Nucleus accumbens (tissue), 56 donors: ENCODE results near the gene CANT1.
"Not testable (repeated sequence)": the region's sequence is repeated elsewhere in the genome, so short reads cannot be mapped to it uniquely, and the experiment has no call there.

Experiments
- DNase-seq, 56 donors: peaks; one replicate each; lab custom pipeline; 2025; lab: John Stamatoyannopoulos, UW

Gene CANT1

DNA sequence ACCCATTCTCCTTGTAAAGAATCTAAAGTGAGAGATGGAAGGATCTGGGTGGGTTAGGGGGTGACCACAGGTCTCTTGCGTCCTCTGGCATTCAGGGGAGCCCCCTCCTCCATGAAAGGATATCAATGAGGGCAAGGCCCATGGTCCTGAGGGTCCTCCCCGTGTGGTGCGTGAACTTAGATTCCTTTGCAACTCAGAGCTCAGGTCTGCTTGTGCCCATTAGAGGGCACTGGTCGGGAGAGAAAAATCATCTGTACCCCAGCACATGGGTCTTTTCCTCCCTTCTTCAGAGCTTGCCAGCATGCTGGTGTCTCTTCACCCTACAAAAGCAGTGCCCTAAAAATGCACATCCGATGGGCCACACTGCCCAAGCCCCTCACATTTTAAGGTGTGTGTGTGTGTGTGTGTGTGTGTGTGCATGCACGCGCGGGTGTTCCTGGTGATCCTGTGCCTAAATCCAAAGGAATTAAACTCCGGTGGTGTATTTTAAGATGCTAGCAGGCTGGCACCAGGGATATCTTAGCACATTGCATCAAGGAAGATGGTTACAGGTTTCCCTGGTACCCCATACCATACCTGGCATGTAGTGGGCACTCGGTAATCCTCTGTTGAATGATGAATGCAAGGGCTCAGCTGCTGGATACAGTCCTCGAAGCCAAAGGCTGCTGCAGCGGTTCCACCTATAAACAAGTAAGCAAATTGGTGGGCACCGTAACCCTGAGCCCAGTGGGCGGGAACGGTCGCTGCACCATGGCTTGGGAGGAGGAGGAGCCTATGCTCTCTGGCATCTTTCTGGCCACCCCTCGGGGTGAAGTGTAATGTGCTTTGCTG, 19.1 kb upstream of the CANT1 start:
- no peak for DNase-seq

GRCh38 chr17:79027925-79028491, 18.4 kb upstream of the CANT1 start:
- no peak for DNase-seq

- DNase-seq, result no peak
Observed at GRCh38 chr17:79027274-79027924, 17.8 kb upstream of the CANT1 start.

DNA sequence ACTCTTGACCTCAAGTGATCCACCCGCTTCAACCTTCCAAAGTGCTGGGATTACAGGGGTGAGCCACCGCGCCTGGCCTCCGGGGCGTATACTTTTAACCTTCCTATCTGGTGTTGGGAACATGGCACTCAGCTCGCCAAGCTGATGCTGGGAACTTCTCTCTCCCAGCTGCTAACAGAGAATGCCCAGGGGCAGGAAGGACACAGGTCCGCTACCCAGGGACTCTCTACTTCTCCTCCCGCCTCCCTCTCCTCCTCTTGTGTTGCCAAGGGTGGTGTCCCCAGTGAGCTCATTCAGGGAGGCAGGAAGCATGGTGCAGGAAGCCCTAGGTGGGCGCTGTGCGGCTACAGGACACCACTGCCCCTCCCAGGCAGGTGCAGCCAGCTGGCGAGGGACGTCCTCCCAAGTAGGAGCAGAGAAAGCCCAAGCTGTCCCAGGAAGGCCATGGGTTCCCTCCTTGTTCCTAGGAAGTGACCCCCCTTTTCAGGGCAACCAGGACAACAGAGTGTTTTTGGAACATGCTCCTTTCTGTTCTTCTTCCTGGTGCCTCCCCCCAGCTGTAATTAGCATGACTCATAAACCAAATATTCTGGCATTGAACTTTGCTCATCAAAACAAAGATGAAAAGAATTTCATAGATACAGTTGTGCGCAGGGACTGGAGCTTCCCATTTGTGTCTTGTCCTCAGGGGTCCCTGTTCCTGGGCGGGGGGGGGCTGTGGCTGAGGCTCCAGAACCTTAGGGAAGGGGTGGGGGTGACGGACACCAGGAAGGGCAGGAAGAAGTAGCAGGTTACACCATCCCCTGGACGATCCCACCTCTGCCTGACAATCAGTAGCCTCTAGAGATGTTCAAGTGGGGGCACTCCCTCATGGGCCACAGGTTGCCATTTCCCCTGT, 17.1 kb upstream of the CANT1 start:
- no peak for DNase-seq

DNA sequence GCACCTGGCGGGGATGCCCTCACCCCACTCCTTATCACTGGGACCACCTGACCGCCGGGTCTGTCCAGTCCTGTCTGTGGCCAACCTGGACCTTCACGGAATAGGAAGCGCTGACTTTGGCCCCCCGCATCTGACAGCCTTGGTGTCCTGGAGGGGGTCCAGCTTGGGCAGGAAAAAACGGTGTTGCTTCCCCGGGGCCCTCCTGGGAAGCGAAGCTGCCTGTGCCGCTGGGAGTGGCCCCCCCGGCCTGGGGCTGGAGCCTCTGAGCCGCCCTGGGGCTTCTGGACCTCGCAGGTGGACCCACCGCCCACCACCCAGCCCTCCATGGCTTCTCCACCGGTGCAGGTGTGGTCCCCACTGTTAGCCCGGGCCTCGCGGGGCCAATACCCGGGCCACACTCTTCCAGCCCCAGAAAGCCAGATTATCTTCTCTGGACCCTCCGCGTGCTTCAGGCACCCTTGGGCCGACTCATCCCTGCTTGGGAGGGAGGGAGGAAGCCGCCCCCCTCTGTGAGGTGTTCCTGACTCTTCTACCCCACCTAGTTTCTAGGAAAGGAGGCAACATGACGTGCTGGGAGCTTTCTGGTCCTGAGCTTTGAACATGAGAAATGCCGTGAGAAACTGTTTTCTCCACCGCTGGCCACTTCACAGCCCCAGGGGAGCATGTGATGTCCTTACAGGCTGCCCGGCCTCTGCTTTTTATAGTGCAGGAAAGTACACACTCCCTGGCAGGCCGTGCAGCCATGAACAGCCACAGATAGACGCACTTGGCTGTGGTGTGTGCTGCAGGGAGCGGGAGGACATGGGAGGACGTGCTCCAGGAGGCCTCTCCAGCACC, 15.6 kb upstream of the CANT1 start:
- no peak for DNase-seq

DNA sequence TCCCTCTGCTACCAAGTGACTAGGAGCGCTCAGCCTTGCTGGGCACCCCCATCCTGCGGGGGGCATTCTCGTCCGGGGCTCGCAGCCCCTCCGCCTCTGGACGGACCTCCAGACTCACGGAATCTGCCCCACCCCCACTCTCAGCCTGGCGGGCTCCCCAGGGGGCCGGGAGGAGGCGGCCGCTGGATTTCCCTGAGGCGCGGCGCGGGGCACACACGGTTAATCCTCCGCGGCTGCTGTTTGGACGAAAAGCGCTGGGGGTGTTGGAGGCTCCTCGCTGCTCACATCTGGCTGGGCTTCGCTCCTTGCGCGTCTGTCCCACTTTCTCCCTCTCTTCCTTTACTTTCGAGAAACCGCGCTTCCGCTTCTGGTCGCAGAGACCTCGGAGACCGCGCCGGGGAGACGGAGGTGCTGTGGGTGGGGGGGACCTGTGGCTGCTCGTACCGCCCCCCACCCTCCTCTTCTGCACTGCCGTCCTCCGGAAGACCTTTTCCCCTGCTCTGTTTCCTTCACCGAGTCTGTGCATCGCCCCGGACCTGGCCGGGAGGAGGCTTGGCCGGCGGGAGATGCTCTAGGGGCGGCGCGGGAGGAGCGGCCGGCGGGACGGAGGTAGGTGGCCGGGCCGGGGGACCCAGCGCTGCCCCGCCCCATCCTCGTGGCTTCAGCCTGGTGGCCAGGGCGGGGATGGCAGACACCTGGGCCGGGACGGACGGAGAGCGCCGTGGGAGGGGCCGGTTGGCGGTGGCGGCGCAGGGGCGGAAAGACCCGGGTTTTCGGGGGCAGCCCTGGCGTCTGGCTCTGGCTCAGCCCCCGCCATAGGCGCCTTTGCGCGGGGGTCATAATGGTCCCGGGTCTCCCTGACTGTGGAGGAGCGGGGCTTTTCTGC, 14.6 kb upstream of the CANT1 start, which contains the start of gene C1QTNF1:
C1QTNF1 (plus strand) TSS at position 284 of the 886 bp plus-strand sequence. CDS start 19,800 bp downstream, outside the sequence.
- DNase-seq, result peak in 1 of 56 donors; percentile 36

DNA sequence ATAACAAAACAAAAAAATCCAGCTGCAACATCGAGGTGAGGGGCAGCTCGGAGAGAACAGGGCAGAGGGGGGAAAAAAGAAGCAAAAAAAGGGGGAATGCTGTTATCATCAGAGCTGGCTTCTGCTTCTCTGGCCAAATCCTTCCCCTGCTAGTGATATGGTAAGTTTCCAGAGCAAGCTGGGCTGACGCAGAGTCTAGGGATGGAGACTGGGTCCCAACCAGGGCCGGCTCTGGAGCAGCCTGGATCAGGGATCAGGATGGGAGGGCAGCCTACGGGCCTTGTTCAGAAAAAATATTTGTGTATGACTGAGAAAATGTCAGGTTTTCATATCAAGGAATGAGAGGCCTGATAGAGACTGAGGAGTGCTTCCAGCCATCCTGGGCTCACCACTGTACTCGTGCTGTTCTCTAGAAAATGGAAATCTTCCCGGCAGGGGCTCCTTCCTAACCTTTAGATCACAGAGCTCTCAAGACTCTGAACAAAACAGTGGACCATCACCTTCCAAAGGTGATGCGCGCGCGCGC, 13.7 kb upstream of the CANT1 start:
- no peak for DNase-seq

GRCh38 chr17:79022507-79022991, 13.0 kb upstream of the CANT1 start:
- DNase-seq, result no peak

- DNase-seq, result not testable (repeated sequence)
Observed at GRCh38 chr17:79021929-79022328, 12.4 kb upstream of the CANT1 start.

GRCh38 chr17:79020631-79021301, 11.2 kb upstream of the CANT1 start:
- DNase-seq, result no peak

GRCh38 chr17:79019632-79020584, 10.3 kb upstream of the CANT1 start:
- DNase-seq, result peak in 5 of 56 donors; percentile 5 to 46 (median 34)

DNA sequence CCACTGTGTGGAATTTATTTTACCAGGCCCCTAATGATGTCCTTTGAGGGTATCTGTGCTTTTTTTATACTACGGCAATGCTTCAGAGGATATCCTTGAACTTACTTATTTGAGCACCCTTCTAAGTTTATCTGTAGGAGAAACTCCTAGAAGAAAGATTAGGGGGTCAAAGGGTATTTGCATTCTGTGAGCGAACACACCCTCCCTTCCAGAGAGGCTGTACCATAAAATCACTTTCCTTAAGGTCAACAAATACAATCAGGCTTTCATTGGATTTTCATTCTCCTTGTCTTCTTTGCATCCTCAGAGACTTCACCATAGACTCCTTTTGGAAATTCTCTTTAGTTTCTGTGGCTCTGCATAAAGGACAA, 9.7 kb upstream of the CANT1 start:
- DNase-seq, result no peak

DNA sequence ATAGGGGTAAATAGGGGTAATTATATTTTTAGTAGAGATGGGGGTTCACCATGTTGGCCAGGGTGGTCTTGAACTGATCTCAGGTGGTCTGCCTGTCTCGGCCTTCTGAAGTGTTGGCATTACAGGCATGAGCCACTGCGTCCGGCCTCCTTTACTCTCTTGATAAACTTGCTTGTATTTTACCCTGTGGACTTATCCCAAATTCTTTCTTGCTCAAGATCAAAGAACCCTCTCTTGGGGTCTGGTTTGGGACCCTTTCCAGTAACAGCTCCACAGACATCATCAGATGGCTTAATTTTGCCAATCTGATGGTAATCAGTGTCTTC, 8.8 kb upstream of the CANT1 start:
- no peak for DNase-seq

DNA sequence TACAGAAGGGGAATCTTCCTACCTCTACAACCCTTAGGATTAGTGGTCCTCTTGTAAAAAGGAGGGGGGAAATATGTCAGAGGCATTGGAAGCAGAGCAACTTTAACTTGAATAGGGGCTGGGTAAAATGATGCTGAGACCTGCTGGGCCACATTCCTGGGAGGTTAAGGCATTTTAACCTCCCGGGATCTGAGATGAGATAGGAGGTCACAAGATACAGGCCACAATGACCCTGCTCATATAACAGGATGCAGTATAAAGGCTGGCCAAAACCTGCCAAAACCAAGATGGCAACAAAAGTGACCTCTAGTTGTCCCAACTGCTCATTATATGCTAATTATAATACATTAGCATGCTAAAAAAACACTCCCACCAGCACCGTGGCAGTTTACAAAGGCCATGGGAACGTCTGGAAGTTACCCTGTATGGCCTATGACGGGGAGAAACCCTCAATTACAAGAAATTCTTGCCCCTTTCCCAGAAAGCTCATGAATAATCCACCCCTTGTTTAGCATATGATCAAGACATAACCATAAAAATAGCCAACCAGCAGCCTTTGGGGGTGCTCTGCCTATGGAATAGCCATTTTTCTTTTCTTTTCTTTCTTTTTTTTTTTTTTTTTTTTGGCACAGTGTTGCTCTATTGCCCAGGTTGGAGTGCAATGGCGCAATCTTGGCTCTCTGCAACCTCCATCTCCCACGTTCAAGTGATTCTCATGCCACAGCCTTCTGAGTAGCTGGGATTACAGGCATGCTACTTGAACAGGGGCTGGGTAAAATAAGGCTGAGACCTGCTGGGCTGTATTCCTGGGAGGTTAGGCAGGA, 8.2 kb upstream of the CANT1 start:
- DNase-seq, result no peak

- no peak for DNase-seq
Observed at GRCh38 chr17:79014158-79014758, 4.7 kb upstream of the CANT1 start.
